Muscle of arm (tissue), 12 donors: Measurements from ENCODE around the gene HOXA10. TPM values are rescaled to one million over a fixed set of nuclear protein-coding genes. Genes with fewer than 3 reads are reported as not detected.

Experiments
- DNase-seq: peaks from one replicate; pipeline ENCODE4 v3.0.0-alpha.2; 2013
- polyA plus RNA-seq, 12 donors: library from polyadenylated mRNA; unstranded; fragments of 120-200 nt; gene quantifications; one replicate each; pipeline ENCODE4 v1.2.1, GENCODE V29; 2013; ENCODE audit not compliant: insufficient read length in 12 of 12

Gene HOXA10
- polyA plus RNA-seq, 12 donors: 19.4 to 41.0 (median 28.5) TPM; not detected in 1

DNA sequence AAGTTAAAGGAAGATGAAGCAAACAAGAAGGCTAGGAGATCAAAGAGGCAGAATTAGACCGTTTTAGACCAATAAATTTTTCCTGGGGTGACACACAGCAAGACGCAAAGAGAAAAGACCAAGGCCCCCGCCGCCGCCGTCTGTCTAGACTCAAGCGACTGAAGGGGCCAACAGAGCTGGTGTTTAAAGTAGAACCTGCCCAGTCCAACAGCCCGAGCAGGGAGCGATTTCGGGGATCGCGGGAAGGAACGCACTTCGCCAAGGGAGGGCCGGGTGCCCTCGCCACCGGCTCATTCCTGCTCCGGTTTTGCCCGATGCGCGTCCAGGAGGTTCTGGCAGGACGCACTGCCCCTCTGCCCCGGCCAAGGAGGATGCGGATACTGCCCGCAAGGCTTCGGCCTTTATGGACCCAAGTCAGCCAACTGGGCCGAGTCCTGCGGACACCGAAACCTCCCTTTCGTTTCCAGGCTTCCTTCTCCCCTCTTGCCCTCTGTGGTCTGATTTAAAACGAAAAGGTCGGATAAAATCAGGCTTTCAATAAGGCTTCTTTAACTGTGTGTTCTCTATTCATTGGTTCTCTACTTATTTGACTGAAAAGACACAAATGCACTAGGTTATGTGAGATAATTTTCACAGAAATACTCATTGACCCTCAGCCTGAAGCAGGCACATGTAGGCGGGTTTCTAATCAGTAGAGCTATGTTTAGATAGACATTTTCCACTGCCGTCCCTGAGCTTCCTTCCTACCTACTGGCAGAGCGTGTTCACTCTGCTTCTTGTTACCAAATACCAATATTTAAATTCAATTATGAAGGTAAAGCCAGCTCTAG, 15.5 kb downstream of the HOXA10 start:
- DNase-seq: no peak

DNA sequence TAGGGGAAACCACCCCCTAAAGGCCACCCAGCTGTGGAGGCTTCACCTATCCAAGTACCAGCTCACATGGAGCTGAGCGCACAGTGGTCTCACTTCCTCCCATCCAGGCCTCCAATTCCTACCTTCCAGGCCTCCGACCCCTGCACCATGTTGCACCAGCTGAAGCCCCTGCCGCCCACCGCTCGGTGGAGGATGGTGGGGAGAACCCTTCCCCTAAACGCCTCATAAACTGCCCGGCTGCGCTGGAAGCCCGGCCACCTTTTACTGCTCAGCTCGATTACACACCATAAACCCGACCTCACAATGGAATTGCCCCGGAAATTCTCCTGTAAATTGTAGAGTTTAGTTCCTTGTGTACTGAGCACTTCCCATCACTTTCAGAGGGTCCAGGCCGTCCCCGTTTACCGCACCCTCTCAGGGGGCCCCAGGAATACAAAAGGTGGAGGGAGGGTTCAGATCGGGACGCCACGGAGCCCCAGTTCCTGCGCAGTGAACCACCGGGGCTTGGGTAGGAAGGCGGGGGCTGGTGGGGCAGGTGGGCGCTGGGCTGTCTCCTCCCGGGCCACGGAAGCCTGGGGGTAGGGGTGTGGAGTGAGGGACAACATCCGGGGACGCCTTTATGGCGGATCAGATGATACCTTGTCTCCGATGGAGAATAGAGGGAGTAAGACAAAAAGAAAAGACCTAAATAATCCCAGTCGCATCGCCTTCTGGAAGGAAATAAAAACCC, 16.3 kb downstream of the HOXA10 start:
- no peak for DNase-seq

DNA sequence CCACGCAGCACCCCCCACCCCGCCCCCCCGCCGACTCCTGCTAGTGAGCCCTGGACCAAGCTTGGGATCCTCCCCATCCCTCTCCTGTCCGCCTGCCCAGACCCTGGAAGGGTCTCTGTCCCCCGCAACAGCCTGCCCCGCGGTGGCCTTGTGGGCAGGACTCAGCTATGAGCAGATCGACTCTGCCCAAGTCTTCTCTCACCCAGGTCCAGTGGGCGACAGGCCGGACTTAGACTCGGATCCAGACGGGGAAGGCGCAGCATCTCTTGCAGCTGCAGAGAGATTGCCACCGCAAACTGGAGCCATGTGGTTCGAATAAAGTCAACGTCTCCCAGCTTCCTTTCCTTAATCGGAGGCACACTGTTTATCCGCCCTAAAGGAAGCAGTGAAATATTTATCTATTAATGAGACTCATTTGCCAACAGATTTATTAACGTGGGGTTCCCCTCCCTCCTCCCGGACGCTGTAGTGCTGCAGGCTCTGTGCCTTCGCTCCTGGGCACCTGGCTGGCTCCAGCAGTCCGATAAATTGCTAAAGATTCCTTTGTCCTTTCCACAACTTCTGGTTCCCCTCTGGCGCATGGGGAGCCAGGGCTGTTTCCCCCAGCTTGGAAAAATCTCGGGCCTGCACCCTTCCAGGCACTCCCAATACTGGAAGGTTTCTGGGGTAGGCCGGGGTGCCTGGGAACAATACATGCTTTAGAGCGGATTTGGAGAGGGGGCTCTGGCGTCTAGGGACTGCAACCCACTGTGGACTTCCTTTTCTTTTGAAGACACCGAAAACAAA, 17.0 kb downstream of the HOXA10 start:
- DNase-seq: no peak

DNA sequence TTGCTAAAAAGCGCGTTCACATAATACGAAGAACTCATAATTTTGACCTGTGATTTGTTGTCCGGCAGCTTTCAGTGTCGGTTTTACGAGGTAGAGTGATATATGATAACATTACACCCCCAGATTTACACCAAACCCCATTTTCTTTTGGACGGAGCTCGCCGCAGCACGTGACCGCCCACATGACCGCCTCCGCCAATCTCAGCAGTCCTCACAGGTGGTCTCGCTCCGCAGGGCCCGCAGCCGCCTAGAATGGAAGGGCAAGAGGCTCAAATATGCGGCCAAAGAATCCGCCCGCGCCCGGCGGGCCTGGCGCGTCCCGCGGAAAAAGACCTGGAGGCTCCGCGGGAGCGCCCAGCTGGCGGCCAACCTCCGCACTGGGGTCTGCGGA, 17.6 kb downstream of the HOXA10 start, which contains the start of gene HOXA7:
TSS of gene HOXA7 (minus strand) at position 168 of the 391 bp plus-strand sequence. CDS start at position 38, 130 bp downstream.
- DNase-seq: peak; percentile 92

DNA sequence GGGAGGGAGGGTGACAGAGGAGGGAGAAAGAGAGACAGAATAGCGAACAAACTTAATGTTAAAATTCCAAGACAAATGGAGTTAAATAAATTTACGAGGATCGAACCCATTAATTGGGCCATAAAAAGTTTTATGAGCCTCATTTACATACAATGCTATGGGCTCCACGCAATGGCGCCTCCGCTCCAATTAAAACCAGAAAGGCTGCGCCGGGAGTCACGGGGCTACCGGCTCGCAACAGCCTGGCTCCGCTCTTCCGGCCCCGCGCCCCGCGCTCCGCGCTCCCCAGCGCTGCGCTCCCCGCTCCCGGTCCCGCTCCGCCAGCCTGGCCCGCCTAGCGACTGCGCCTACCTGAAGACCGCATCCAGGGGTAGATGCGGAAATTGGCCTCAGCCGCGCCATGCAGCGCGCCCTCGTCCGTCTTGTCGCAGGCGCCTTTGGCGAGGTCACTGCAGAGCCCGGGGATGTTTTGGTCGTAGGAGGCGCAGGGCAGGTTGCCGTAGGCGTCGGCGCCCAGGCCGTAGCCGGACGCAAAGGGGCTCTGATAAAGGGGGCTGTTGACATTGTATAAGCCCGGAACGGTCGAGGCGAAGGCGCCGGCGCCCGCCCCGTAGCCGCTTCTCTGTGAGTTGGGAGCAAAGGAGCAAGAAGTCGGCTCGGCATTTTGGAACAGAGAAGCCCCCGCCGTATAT, 18.2 kb downstream of the HOXA10 start:
- DNase-seq: no peak

DNA sequence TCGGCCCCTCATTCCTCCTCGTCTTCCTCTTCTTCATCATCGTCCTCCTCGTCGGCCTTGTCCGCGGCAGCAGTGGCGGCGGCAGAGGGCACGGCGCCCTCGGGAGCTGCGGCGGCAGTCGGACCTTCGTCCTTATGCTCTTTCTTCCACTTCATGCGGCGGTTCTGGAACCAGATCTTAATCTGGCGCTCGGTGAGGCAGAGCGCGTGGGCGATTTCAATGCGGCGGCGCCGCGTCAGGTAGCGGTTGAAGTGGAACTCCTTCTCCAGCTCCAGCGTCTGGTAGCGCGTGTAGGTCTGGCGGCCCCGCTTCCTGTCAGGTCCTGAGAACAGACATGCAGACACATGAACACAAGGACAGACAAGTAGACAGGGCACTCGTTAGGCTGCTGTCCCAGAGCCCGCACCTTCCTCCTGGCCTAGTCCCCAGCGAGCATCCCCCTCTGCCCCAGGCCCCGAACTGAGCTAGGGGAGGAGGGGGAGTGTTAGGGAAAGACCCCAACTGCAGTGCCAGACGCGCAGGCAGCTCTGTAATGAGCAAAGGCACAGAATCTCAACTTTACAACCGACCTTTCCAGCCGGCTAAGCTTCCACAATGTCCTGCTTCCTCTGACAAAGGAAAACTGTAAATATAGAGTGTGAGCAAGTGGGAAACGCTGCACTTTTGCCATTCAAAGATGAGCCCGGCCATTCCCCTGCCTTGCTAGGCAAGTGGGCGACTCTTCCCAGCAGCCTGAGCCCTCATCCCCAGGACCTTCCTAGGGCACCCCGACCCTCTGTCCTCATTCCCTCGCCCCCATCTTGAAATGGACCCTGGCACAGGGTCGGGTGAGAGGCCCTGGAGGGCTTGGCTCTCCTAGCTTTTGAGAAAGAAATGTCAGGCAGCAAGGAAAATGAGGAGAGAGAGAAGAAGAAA, 19.0 kb downstream of the HOXA10 start:
- DNase-seq: no peak

GRCh38 chr7:27154369-27154768, 19.8 kb downstream of the HOXA10 start:
- no peak for DNase-seq

GRCh38 chr7:27153526-27153925, 20.6 kb downstream of the HOXA10 start:
- DNase-seq: no peak

DNA sequence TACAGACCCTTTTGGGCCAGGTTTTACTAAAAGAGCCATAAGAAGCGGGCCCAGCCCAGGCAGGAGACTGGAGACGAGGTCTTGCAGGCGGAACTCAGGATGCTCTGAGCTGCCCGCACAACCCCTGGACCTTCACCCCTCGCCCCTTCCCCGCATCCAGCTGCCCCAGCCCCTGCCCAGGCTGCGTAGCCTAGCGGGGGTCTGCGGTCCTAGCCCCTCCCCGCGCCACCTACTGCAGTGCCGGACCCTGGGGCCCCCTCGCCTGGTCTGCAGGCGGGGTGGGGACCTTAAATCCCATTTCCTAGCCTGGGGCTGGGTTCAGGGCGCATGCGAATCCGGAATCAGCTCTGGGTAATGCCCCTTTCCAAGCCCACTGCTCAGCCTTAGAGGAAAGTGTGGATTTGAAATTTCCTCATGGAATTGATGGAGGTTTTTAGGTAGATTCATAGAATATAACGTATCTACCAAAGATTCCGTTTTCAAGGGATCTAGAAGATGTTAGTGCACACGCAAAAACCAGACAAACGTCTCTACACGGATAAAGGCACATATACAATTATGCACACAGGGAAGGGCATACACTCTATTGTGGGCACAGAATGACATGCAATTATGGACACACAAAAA, 21.2 kb downstream of the HOXA10 start:
- DNase-seq: no peak

DNA sequence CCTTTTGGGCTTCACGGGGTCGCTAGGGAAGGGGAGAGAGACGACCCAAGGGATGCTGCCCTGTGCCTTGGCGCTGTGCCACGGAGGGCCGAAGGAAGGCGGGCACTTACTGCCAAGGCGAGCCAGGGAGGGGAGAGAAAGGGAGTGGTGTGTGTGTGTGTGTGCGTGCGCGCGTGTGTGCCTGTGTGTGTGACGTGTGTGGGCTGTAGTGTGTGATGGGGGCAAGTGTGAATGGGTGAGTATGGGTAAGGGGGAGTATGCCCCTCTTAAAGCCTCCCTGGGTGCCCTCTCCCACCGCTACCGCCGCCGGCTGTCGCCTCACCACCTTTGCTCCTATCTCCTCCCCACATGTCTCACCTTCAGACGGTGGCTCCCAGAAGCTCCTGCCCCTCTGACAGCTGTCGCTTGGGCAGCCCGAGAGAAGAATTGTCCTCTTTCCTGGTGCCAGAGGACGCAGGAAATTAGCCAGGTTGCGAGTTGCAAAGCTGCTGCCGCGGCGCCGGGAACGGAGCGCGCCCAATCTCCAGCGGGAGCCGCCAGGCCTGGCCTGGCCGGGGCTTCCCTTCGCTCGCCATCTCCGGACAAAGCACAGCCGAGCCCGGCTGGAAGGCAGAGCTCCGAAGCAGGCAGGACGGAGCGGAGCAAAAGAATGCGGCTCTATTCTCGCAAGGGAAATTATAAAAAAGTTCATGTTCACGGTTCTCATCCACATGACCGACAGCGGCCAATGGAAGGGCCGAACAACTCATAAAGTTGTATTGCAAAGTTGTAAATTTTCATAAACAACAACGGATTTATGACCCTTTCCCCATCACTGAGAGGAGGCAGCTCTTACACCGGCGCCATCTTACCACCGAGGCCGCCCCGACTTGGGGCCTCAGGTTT, 21.9 kb downstream of the HOXA10 start, which contains the start of gene HOXA3:
TSS of gene HOXA3 (minus strand) at position 653 of the 885 bp plus-strand sequence. CDS start 41,943 bp downstream, outside the sequence.
- DNase-seq: peak; percentile 44

- no peak for DNase-seq
Measured at GRCh38 chr7:27151341-27151930, 22.7 kb downstream of the HOXA10 start.

GRCh38 chr7:27150568-27151340, 23.4 kb downstream of the HOXA10 start:
- DNase-seq: peak; percentile 86

DNA sequence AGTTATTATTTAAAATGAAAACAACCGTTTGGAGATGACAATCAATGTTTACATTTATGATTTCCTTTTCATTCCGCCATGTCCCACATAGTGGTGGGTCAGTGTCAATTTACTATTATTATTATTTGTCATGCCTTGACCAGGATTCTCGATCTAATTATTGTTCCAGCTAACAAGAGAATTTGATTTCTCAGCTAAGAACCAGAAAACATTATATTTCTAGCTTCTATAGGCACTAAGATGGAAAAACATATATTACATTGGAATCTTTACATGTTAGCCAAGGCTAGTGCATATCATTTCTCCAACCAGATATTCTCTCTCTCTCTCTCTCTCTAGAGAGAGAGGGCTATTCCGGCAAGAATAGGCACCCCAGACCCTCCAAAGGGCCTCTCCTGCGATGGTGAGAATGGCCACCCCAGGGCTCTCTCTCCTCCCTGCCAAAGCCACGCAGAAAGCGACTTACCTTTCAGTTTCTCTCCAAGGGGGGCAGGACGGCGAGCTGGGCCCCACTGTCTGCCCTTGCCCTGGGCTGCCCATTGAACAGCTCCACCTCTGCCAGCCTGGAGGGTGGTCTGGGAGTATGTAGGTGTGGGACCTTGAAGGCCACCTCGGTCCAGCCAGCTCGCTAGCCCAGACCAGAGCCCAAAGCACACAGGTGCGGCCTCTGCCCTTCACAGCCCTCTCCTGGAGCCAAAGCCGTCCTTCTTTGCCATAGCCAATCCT, 24.1 kb downstream of the HOXA10 start:
- no peak for DNase-seq

- peak; percentile 41 for DNase-seq
Measured at GRCh38 chr7:27148756-27149641, 25.1 kb downstream of the HOXA10 start.

- peak; percentile 53 for DNase-seq
Measured at GRCh38 chr7:27148031-27148755, 25.9 kb downstream of the HOXA10 start.
